ENCODE results near the gene TSGA10. TPM values are rescaled to one million over a fixed set of nuclear protein-coding genes. Genes with fewer than 3 reads are reported as not detected.

Gene TSGA10
- total and polyA plus RNA-seq, 8 donors, result 3.5 to 10.1 (median 6.5) TPM

- intact Hi-C loops (cut with DNase I), result no loop called here
- H3K4me3 ChIP-seq, result no peak overlapping the region
- WGBS, 2 donors, result 64 to 70% methylated on average over 4 of the region's 4 CpGs
- no peaks in the 10 kb centered on the region for H3K27me3 ChIP-seq
- FAIRE-seq (no peak), ATAC-seq (no peak), DNase-seq (no peak)
- no peak overlapping the region for H3K27ac ChIP-seq
- TF ChIP-seq, protein P1, sequence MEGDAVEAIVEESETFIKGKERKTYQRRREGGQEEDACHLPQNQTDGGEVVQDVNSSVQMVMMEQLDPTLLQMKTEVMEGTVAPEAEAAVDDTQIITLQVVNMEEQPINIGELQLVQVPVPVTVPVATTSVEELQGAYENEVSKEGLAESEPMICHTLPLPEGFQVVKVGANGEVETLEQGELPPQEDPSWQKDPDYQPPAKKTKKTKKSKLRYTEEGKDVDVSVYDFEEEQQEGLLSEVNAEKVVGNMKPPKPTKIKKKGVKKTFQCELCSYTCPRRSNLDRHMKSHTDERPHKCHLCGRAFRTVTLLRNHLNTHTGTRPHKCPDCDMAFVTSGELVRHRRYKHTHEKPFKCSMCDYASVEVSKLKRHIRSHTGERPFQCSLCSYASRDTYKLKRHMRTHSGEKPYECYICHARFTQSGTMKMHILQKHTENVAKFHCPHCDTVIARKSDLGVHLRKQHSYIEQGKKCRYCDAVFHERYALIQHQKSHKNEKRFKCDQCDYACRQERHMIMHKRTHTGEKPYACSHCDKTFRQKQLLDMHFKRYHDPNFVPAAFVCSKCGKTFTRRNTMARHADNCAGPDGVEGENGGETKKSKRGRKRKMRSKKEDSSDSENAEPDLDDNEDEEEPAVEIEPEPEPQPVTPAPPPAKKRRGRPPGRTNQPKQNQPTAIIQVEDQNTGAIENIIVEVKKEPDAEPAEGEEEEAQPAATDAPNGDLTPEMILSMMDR (IDR thresholded peaks at IDR 0.05), result no peak
- H3K4me1 ChIP-seq, result no peaks in the 10 kb centered on the region
- H3K36me3 ChIP-seq, result no peaks in the 10 kb centered on the region
- H3K9me3 ChIP-seq, result no peaks in the 10 kb centered on the region
Observed at GRCh38 chr2:99081891-99082290, 72.9 kb downstream of the TSGA10 start.

- Histone ChIP-seq H3K4me1 (no peaks in the 10 kb centered on the region), H3K4me3 (no peak overlapping the region), H3K9me3 (no peaks in the 10 kb centered on the region), H3K27me3 (no peaks in the 10 kb centered on the region), H3K36me3 (no peaks in the 10 kb centered on the region), H3K27ac (no peak overlapping the region)
- 46 to 63% methylated on average over 2 of the region's 2 CpGs for WGBS, 2 donors
- TF ChIP-seq, protein P1 (IDR thresholded peaks at IDR 0.05), result no peak
- no peak for FAIRE-seq
- no peak for ATAC-seq
- intact Hi-C loops (cut with DNase I), result no loop called here
- DNase-seq, result no peak
Observed at GRCh38 chr2:99079226-99079625, 75.5 kb downstream of the TSGA10 start.

DNA sequence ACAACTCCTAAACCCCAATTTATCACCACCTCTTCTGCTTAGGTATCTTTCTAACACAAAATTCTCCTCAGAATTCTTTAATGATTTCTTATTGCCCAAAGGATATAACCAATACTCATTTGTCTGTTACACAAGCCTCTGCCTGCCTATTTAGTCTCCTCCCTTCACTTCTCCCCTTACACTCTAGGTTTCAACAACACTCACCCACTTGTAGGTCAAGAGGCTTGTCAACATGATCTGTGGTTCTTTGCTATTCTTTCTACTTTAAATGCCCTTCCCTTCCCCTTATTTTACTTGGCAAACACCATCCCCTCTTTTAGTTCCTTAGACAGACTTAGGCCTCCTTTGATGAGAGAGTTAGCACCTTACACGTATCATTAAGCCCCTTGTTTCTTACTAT is 82.2 kb downstream of the TSGA10 start:
- intact Hi-C loops (cut with DNase I), result no loop called here
- TF ChIP-seq, protein P1 (IDR thresholded peaks at IDR 0.05), result no peak
- FAIRE-seq (no peak), ATAC-seq (no peak), DNase-seq (no peak)
- no peak overlapping the region for H3K27ac ChIP-seq
- H3K9me3 ChIP-seq, result no peaks in the 10 kb centered on the region
- H3K4me3 ChIP-seq, result no peak overlapping the region
- no peaks in the 10 kb centered on the region for H3K4me1 ChIP-seq
- H3K27me3 ChIP-seq, result no peaks in the 10 kb centered on the region
- H3K36me3 ChIP-seq, result no peaks in the 10 kb centered on the region
- WGBS, 2 donors, result 84 to 90% methylated on average over 1 of the region's 1 CpG

- FAIRE-seq (no peak), ATAC-seq (no peak)
- WGBS, 2 donors, result 81 to 86% methylated on average over 3 of the region's 3 CpGs
Observed at GRCh38 chr2:99067871-99068625, 86.7 kb downstream of the TSGA10 start.

More at GRCh38 chr2:99067871-99068625, 86.7 kb downstream of the TSGA10 start:
- intact Hi-C loops (cut with DNase I), result loop anchor here in 1 of 3 donors (5.0 kb wide), 1 partner anchor 421 kb away; no protein-coding TSS in a partner anchor
- H3K36me3 ChIP-seq, result no peaks in the 10 kb centered on the region
- DNase-seq, result no peak
- H3K27ac ChIP-seq, result no peak overlapping the region
- H3K4me3 ChIP-seq, result no peak overlapping the region
- no peaks in the 10 kb centered on the region for H3K27me3 ChIP-seq
- H3K4me1 ChIP-seq, result peaks cover 0 to 10% (median 7%) of the 10 kb centered on the region in 3 donors
- no peaks in the 10 kb centered on the region for H3K9me3 ChIP-seq
- TF ChIP-seq, protein P1 (IDR thresholded peaks at IDR 0.05), result no peak
